Retina (tissue), 1 donor: ENCODE measurements around the gene F7.
"Not testable (repeated sequence)": the region's sequence is repeated elsewhere in the genome, so short reads cannot be mapped to it uniquely, and the experiment has no call there.

Experiments used
- DNase-seq: peaks from one replicate; pipeline ENCODE4 v3.0.0-alpha.2; 2016

F7 gene

DNA sequence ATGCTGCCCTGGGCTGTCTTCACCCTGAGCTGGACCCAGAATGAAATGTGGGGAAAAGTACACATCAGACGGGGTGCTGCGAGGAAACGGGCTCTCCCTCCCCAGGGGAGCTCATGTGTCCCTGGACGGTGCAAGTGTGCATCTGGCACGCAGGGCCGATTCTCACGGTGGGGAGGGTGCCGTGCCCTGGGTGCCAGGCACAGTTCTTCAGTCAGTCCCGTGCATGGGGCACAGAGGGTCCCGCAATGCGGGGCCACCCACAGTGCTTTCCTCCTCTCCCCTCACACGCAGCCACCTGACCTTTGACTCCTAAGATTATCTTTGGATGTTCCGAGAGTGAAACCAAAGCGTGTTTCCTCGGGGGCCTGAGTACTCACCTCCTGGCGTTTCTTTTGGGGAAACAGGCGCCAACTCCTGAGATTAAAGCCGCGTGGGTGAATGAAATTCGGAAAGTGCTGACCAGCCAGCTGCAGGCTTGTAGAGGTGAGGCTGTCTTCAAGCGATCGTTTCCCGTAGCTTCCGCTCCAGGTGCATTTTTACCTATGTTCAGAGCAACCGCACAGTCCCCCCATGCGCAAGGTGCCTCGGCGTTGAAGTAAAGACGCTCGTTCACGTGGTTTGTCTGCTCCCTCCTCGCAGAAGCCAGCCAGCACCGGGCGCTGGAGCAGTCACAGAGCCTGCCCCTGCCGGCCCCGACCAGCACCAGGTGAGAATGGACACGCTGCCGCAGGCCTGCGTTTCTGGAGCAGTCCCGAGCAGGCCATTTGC is 17.5 kb upstream of the F7 start:
- no peak for DNase-seq

GRCh38 chr13:113088691-113089020 is 16.9 kb upstream of the F7 start:
- no peak for DNase-seq

DNA sequence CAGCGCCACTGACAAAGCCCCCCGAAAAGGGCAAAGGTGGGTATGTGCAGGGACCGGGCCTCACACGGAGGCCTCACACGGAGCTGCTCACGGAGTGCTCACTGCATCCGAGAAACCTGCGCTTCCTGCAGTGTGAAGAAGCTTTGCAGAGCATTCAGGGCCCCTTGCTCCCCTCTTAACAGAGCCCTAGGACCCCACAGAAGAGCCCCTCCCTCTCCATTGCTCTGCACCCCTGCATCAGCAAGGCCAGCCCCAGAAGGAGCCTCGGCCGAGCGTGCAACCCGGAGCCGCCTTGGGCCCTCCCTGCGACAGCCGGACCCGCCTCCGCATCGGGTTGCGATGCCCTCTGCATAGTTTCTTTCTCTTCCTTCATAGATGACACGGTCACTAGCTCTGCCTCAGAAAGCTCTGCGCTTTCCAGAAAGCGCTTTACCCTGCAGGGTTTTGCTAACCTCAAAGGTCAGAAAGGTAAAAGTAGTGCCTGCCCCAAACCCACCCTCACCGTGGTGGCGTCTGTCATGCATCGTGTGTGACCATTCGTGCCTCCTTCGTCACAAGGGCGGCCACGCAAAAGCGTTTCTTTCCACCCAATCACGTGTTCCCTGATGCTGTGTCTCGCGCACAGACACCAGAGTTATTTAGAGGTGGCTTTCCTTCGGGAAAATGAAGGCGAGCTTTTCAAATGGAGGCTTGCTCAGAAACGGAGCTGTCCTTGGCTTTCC is 15.7 kb upstream of the F7 start:
- DNase-seq: no peak

- no peak for DNase-seq
Observed at GRCh38 chr13:113090415-113090770, 15.2 kb upstream of the F7 start.

DNA sequence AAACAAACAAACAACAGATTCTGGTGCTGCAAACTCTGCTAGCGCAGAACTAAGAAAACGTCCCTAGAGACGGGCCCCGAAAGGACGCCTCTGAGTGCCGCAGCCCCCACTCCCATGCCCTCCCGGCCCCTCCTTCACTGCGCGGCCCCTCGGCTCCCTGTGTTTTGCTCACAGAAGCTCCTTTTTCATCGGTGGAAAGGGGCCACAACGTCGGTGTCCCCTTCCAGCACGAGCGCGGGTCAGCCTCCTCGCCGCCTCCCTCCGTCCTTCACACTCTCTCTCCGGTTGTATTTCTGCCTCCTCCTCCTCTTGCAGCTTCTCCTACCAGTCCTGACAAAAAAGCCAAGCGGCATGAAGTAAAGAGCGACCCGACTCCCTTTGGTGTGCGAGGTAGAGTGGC is 14.8 kb upstream of the F7 start:
- DNase-seq: no peak

GRCh38 chr13:113091211-113091771 is 14.3 kb upstream of the F7 start:
- no peak for DNase-seq

GRCh38 chr13:113091891-113092775 is 13.5 kb upstream of the F7 start:
- no peak for DNase-seq

DNA sequence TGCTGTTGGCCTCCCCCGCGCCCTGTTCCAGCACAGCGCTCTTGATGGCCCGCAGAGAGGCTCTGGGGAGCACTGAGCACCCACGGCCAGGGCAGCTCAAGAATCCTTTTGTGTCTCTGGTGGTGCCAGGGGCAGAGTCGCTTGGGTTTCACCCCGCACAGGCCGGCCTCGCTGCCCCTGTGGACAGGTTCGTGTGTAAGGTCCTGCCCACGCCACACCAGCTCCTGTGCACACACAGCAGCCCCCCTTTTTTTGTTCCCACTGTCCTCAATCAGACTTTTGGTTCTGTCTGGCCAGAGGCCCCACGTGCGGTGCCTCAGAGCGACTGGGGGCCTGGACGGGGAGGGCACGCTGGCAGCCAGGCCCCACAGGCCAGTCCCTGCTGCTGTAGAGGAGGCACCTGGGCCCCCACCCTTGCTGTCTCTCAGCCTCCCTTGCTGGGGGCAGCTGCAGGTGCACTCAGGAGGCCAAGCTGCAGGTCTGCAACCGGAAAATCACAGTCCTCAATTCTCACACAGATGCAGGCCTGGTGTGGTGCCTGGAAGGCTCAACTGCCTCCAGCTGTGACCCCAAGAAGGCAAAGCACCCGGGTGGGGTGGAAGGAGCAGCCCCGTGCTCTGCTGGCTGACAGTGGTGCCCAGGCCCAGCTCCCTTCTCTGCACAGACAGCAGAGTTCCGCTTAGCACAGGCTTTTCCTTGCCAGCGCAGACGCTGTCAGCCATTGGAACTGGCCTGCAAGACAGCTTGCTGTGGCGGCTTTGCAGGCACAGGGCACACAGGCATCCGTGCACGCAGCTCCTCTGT is 12.6 kb upstream of the F7 start:
- no peak for DNase-seq

GRCh38 chr13:113093580-113094409 is 11.8 kb upstream of the F7 start:
- no peak for DNase-seq

DNA sequence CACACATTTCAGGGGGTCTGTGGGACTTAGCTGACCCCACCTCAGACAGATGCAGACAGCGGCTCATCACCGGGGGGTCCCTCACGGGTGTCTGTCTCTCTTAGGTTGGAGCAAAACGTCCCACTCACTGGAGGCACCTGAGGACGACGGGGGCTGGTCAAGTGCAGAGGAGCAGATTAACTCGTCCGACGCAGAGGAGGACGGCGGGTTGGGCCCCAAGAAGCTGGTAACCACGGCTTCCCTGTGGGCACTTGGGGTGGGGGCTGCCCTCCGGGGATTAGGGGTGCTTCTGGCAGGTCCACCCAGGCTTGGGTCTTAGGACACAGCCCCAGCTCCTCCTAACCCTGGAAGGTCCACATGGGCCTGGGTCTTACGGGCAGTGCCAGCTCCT is 11.2 kb upstream of the F7 start:
- DNase-seq: no peak

DNA sequence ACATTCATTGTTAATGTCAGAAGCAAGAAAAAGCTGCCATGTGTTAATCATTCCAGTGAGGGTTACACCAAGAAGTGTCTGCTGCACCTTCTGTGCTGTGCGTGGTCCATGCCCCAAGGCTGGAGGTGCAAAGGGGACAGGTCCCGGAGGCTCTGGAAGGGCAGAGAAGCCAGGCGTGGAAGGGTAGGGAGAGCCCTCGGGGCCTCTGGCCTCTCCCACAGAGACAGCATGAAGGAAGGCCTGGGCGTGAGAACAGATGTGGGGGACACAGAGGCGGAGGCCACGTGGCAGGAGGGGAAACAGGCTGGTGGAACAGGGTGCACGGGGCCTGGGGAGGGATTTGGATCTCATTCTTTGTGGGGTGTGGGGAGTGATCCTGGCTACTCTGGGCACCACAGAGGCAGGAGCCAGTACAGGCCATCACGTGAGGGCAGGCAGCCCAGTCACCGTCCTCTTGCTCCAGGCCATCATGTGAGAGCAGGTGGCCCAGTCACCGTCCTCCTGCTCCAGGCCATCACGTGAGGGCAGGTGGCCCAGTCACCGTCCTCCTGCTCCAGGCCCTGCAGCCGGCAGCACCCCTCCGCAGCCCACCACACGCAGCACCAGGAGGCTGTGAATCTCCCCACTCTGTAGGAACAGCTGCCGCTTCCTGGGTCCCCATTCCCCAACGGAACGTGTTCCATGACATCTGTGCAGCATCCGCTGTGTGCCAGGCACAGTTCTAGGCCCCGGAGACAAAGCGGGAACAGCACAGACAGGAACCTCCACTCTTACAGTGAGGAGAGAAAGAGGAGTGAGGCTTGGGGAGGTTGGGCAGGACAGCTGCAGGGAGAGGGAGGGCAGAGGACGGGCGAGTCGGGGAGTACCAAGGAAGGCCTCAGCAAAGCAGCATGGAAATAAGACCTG is 10.2 kb upstream of the F7 start:
- no peak for DNase-seq

DNA sequence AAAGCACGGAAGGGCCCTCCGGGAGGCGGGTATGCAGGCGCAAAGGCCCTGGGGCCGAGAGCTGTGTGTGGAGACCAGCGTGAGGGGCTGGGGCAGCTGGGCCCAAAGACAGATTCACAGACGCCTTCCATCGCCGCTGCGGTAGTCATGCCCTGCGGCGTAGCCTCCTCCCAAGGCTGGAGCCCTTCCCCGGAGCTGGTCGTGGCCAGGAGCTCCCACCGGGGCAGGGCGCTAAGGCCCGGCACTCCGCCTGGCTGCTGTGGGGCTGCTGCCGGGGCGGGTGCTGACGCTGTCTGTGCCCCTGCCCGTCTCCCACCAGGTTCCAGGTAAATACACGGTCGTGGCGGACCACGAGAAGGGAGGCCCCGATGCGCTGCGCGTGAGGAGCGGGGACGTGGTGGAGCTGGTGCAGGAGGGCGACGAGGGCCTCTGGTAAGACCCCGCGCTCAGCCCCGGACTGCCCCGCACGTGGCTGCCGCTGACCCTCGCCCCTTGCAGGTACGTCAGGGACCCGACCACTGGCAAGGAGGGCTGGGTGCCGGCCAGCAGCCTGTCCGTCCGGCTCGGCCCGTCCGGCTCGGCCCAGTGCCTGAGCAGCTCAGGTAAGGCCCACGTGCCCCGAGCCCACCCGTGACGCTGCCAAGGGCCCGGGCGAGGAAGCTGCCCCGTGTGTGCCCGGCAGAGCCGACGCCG is 9.4 kb upstream of the F7 start:
- no peak for DNase-seq

DNA sequence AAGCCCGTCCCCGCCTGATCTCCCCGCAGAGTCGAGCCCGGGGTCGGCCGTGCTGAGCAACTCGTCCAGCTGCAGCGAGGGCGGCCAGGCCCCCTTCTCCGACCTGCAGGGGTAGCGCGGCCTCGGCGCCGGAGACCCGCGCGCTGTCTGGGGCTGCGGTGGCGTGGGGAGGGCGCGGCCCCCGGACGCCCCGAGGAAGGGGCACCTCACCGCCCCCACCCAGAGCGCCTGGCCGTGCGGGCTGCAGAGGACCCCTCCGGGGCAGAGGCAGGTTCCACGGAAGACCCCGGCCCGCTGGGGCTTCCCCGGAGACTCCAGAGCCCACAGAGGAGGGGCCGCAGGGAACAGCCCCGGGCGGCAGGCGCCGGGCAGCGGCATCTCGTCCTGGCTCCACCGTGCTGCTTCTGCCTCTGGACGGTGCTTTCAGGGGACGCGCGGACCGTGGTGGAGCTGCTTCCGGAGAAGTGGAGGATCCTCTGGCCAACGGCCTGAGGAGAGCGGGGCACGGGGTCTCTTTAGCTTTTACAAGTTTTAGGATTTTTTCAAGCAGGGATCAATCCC is 8.8 kb upstream of the F7 start:
- no peak for DNase-seq

DNA sequence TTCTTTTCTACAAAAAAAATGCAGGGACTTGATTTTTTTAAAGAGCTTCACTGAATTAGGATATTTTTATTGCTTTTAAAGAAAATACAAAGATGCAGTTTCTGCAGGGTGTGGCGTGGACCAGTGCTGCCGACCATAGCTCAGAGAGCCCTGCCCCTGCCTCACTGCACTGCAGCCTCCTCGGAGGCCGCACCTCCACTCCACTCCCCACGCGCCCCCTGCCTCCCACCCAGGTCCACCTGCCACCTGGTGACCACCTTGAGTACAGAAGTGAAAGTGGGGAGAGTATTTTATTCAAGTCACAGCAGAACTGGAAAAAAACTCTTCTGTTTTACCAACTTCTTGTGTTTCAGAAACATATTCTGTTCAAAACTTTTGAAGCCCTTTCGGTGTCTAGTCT is 7.9 kb upstream of the F7 start:
- DNase-seq: no peak

GRCh38 chr13:113098162-113098732 is 7.3 kb upstream of the F7 start:
- DNase-seq: peak; percentile 65

DNA sequence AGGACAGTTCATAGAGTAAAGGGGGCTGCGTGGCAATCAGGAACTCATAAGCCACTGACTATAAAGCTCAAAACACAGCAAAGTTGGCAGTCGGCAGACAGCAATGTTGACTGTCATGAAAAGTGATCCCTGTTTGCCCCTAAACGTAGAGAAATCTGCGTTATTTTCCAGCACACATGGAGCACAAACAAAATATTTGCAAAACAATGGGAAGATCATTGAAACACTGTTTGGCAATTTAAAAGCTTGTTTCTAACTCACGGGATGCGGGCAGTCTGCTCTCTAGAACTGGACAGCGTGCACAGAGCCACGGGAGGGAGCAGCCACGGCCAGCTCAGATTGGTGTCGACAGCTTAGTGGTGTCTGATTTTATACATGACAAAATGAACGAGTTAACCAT is 6.4 kb upstream of the F7 start:
- DNase-seq: no peak

- DNase-seq: not testable (repeated sequence)
Observed at GRCh38 chr13:113102302-113102701, 3.3 kb upstream of the F7 start.

- no peak for DNase-seq
Observed at GRCh38 chr13:113102727-113103126, 2.9 kb upstream of the F7 start.

GRCh38 chr13:113103646-113104045 is 1.9 kb upstream of the F7 start:
- no peak for DNase-seq
